Activated naive CD8-positive, alpha-beta T cell treated with anti-CD3 and anti-CD28 coated beads, Interleukin-2, amount 10 ng/mL, durations not matched to agents 7 days and 5 days (primary cell): Measurements from ENCODE around the gene ROBO3. TPM values are rescaled to one million over a fixed set of nuclear protein-coding genes. Genes with fewer than 3 reads are reported as not detected.

Experiments
- ATAC-seq: fragments of 150-1000 bp; cut with Tn5 transposase; one replicate; pipeline ENCODE4 v1.10.0; 2021; ENCODE audit warnings: low read depth, moderate library complexity
- POLR2A ChIA-PET: fragments of 350-600 bp; sonication (Branson Sonifier 250); formaldehyde crosslinking; loops from one replicate; lab custom pipeline; 2021; ENCODE audit warnings: antibody characterized with exemption; lab: Charles Lee
- DNase-seq: peaks from one replicate; pipeline ENCODE4 v3.0.0; 2021
- H3K27ac Mint-ChIP-seq: one replicate; pipeline ENCODE4 v1.8.0; 2022; ENCODE audit warnings: mild to moderate bottlenecking, mixed read lengths
- H3K27me3 Mint-ChIP-seq: one replicate; pipeline ENCODE4 v1.8.0; 2022; ENCODE audit warnings: mild to moderate bottlenecking, moderate library complexity, mixed read lengths
- H3K36me3 Mint-ChIP-seq: one replicate; pipeline ENCODE4 v1.8.0; 2021; ENCODE audit warnings: mild to moderate bottlenecking, mixed read lengths
- H3K4me1 Mint-ChIP-seq: one replicate; pipeline ENCODE4 v1.8.0; 2021; ENCODE audit warnings: mixed read lengths
- H3K4me3 Mint-ChIP-seq: one replicate; pipeline ENCODE4 v1.8.0; 2022; ENCODE audit warnings: mild to moderate bottlenecking, moderate library complexity, mixed read lengths
- H3K9me3 Mint-ChIP-seq: one replicate; pipeline ENCODE4 v1.8.0; 2021; ENCODE audit warnings: mixed read lengths
- total RNA-seq, 2 experiments: library from RNA; stranded (reverse); gene quantifications; one replicate each; pipeline ENCODE4 v1.2.3, GENCODE V29; 2021

ROBO3 gene
- total RNA-seq, 2 experiments from 2014 or later, result 19.6 to 23.7 TPM

- H3K36me3 Mint-ChIP-seq, result peaks cover 8% of the 10 kb centered on the region
- peaks cover 9% of the 10 kb centered on the region for H3K9me3 Mint-ChIP-seq
- peaks cover 8% of the 10 kb centered on the region for H3K27me3 Mint-ChIP-seq
- H3K4me1 Mint-ChIP-seq, result peaks cover 5% of the 10 kb centered on the region
- ATAC-seq (no peak), DNase-seq (no peak)
- POLR2A ChIA-PET, result no interaction called here
- H3K4me3 Mint-ChIP-seq, result no peak overlapping the region
- no peak overlapping the region for H3K27ac Mint-ChIP-seq
These were observed 50.5 kb downstream of the ROBO3 start for GRCh38 chr11:124915541-124916369.

- Mint-ChIP-seq H3K4me1 (peaks cover 5% of the 10 kb centered on the region), H3K27me3 (peaks cover 8% of the 10 kb centered on the region), H3K36me3 (peaks cover 8% of the 10 kb centered on the region), H3K27ac (no peak overlapping the region), H3K9me3 (peaks cover 7% of the 10 kb centered on the region), H3K4me3 (no peak overlapping the region)
- ATAC-seq (no peak), DNase-seq (no peak)
- POLR2A ChIA-PET, result interaction anchor here (1.2 kb wide), 1 partner anchor 37 kb away, joined by 4 read pairs; the partner anchor contains the start of gene CCDC15
These were observed 51.1 kb downstream of the ROBO3 start for GRCh38 chr11:124916370-124916710.

- H3K36me3 Mint-ChIP-seq, result peaks cover 4% of the 10 kb centered on the region
- peaks cover 8% of the 10 kb centered on the region for H3K27me3 Mint-ChIP-seq
- H3K4me3 Mint-ChIP-seq, result no peak overlapping the region
- ATAC-seq, result no peak
- POLR2A ChIA-PET, result interaction anchor here (1.2 kb wide), 1 partner anchor 37 kb away, joined by 4 read pairs; the partner anchor contains the start of gene CCDC15
- DNase-seq, result no peak
- H3K4me1 Mint-ChIP-seq, result peaks cover 7% of the 10 kb centered on the region
- no peak overlapping the region for H3K27ac Mint-ChIP-seq
- H3K9me3 Mint-ChIP-seq, result peaks cover 1% of the 10 kb centered on the region
These were observed 51.9 kb downstream of the ROBO3 start for GRCh38 chr11:124917115-124917637.

- no peak for DNase-seq
- ATAC-seq, result no peak
- POLR2A ChIA-PET, result interaction anchor here (1.1 kb wide), 1 partner anchor 32 kb away, joined by 3 read pairs; no protein-coding TSS in a partner anchor
- Mint-ChIP-seq H3K9me3 (peaks cover 1% of the 10 kb centered on the region), H3K36me3 (peaks cover 4% of the 10 kb centered on the region), H3K27me3 (peaks cover 5% of the 10 kb centered on the region), H3K4me3 (no peak within 1 kb of the TSS), H3K27ac (peak within 1 kb of the TSS; percentile 50), H3K4me1 (peaks cover 21% of the 10 kb centered on the region)
These were observed 53.7 kb downstream of the ROBO3 start, which contains the start of gene HEPN1 for GRCh38 chr11:124918950-124919349. Gene HEPN1 (plus strand): TSS chr11:124919250.

- Mint-ChIP-seq H3K36me3 (peaks cover 4% of the 10 kb centered on the region), H3K4me1 (peaks cover 23% of the 10 kb centered on the region), H3K9me3 (peaks cover 1% of the 10 kb centered on the region), H3K4me3 (no peak overlapping the region), H3K27me3 (peaks cover 5% of the 10 kb centered on the region), H3K27ac (no peak overlapping the region)
- DNase-seq (no peak), ATAC-seq (no peak)
- POLR2A ChIA-PET, result interaction anchor here (0.9 to 1.8 kb wide), 4 partner anchors 31 to 44 kb away, joined by 3 to 20 read pairs (median 3); partner anchors contain the start of gene CCDC15
These were observed 54.7 kb downstream of the ROBO3 start for GRCh38 chr11:124919898-124920297.

GRCh38 chr11:124920356-124920755 lies 55.1 kb downstream of the ROBO3 start:
- POLR2A ChIA-PET, result interaction anchor here (0.9 to 1.8 kb wide), 5 partner anchors 30 to 44 kb away, joined by 3 to 20 read pairs (median 3); partner anchors contain the start of gene CCDC15
- H3K9me3 Mint-ChIP-seq, result no peaks in the 10 kb centered on the region
- peak overlapping the region; percentile 49 for H3K27ac Mint-ChIP-seq
- DNase-seq (no peak), ATAC-seq (no peak)
- H3K27me3 Mint-ChIP-seq, result peaks cover under 1% of the 10 kb centered on the region
- peaks cover 3% of the 10 kb centered on the region for H3K36me3 Mint-ChIP-seq
- H3K4me3 Mint-ChIP-seq, result peak overlapping the region; percentile 56
- H3K4me1 Mint-ChIP-seq, result peaks cover 23% of the 10 kb centered on the region

GRCh38 chr11:124920870-124921609 lies 55.8 kb downstream of the ROBO3 start:
- peak overlapping the region; percentile 49 for H3K27ac Mint-ChIP-seq
- H3K27me3 Mint-ChIP-seq, result no peaks in the 10 kb centered on the region
- H3K4me3 Mint-ChIP-seq, result peak overlapping the region; percentile 56
- POLR2A ChIA-PET, result interaction anchor here (0.9 to 1.8 kb wide), 3 partner anchors 30 to 39 kb away, joined by 3 to 20 read pairs (median 7); partner anchors contain the start of gene CCDC15
- H3K9me3 Mint-ChIP-seq, result no peaks in the 10 kb centered on the region
- peaks cover 3% of the 10 kb centered on the region for H3K36me3 Mint-ChIP-seq
- ATAC-seq (peak; percentile 89), DNase-seq (peak; percentile 85)
- peaks cover 20% of the 10 kb centered on the region for H3K4me1 Mint-ChIP-seq

- no peaks in the 10 kb centered on the region for H3K27me3 Mint-ChIP-seq
- H3K4me3 Mint-ChIP-seq, result peak overlapping the region; percentile 5
- peaks cover 20% of the 10 kb centered on the region for H3K4me1 Mint-ChIP-seq
- ATAC-seq (peak; percentile 8), DNase-seq (no peak)
- no peaks in the 10 kb centered on the region for H3K9me3 Mint-ChIP-seq
- peak overlapping the region; percentile 4 for H3K27ac Mint-ChIP-seq
- H3K36me3 Mint-ChIP-seq, result peaks cover 3% of the 10 kb centered on the region
- POLR2A ChIA-PET, result interaction anchor here (0.7 to 2.0 kb wide), 4 partner anchors 28 to 189 kb away, joined by 3 to 15 read pairs (median 8); partner anchors contain the start of gene CCDC15
These were observed 57.6 kb downstream of the ROBO3 start for GRCh38 chr11:124922831-124923230.

- POLR2A ChIA-PET, result interaction anchor here (0.7 to 2.0 kb wide), 4 partner anchors 27 to 189 kb away, joined by 3 to 15 read pairs (median 8); partner anchors contain the start of gene CCDC15
- ATAC-seq, result peak; percentile 67
- peaks cover 20% of the 10 kb centered on the region for H3K4me1 Mint-ChIP-seq
- no peaks in the 10 kb centered on the region for H3K9me3 Mint-ChIP-seq
- peaks cover 3% of the 10 kb centered on the region for H3K36me3 Mint-ChIP-seq
- peak; percentile 41 for DNase-seq
- H3K27me3 Mint-ChIP-seq, result no peaks in the 10 kb centered on the region
- no peak overlapping the region for H3K4me3 Mint-ChIP-seq
- peak overlapping the region; percentile 68 for H3K27ac Mint-ChIP-seq
These were observed 58.1 kb downstream of the ROBO3 start for GRCh38 chr11:124923296-124923695.

- Mint-ChIP-seq H3K27ac (no peak overlapping the region), H3K36me3 (peaks cover 1% of the 10 kb centered on the region), H3K9me3 (no peaks in the 10 kb centered on the region), H3K4me1 (peaks cover 13% of the 10 kb centered on the region), H3K4me3 (no peak overlapping the region), H3K27me3 (no peaks in the 10 kb centered on the region)
- no peak for ATAC-seq
- no peak for DNase-seq
- POLR2A ChIA-PET, result interaction anchor here (1.0 to 1.3 kb wide), 2 partner anchors 24 to 53 kb away, joined by 3 read pairs; no protein-coding TSS in a partner anchor
These were observed 63.9 kb downstream of the ROBO3 start for GRCh38 chr11:124928942-124929665.

- Mint-ChIP-seq H3K36me3 (no peaks in the 10 kb centered on the region), H3K4me1 (peaks cover 12% of the 10 kb centered on the region), H3K4me3 (peak overlapping the region; percentile 5), H3K27me3 (no peaks in the 10 kb centered on the region), H3K27ac (peak overlapping the region; percentile 67), H3K9me3 (no peaks in the 10 kb centered on the region)
- POLR2A ChIA-PET, result interaction anchor here (0.9 to 1.3 kb wide), 3 partner anchors 20 to 55 kb away, joined by 3 to 4 read pairs (median 3); no protein-coding TSS in a partner anchor
- DNase-seq (no peak), ATAC-seq (peak; percentile 84)
These were observed 65.6 kb downstream of the ROBO3 start for GRCh38 chr11:124930799-124931198.
